IMR-90 (cell line): ENCODE results near the gene CD44. TPM values are rescaled to one million over a fixed set of nuclear protein-coding genes. Genes with fewer than 3 reads are reported as not detected.
A peak's percentile ranks its signal among the peaks of the same experiment; 100 is the strongest.

Experiments
- ATAC-seq: fragments of 200-7000 bp; cut with Tn5 transposase; 2 replicates; pipeline ENCODE4 v1.9.1; 2020; ENCODE audit warnings: low read depth, mild to moderate bottlenecking, moderate library complexity
- BruUV-seq: library from RNA; stranded (reverse); fragments of 400-500 nt; replicated peaks from 2 replicates; lab custom pipeline; 2021; lab: Mats Ljungman, UMichigan
- CTCF ChIA-PET: fragments of 300-600 bp; formaldehyde crosslinking; extraction: SDS; loops from one replicate; lab custom pipeline; 2021; ENCODE audit warnings: antibody characterized with exemption; lab: Yijun Ruan, JAX
- POLR2A ChIA-PET: fragments of 300-600 bp; sonication (Branson Sonifier 250); formaldehyde crosslinking; loops from one replicate; lab custom pipeline; 2022; ENCODE audit warnings: antibody characterized with exemption; ENCODE audit not compliant: unreplicated experiment; lab: Charles Lee
- DNase-seq: peaks from one replicate; pipeline ENCODE4 v3.0.0; 2013
- H2AFZ ChIP-seq: replicated peaks from 2 replicates; pipeline ENCODE3; 2013; ENCODE audit warnings: low read length, mild to moderate bottlenecking; ENCODE audit not compliant: poor library complexity
- H2AK5ac ChIP-seq: 2 replicates; pipeline ENCODE4 v1.6.1; 2013; ENCODE audit warnings: low read depth, low read length, inconsistent platforms
- H2AK9ac ChIP-seq: replicated peaks from 2 replicates; pipeline ENCODE3; 2013; ENCODE audit warnings: mild to moderate bottlenecking, low read depth, low read length, moderate library complexity; ENCODE audit not compliant: poor library complexity
- H2BK120ac ChIP-seq: 2 replicates; pipeline ENCODE4 v1.6.1; 2013; ENCODE audit warnings: low read depth, low read length, inconsistent platforms
- H2BK15ac ChIP-seq: 3 replicates; pipeline ENCODE4 v1.6.1; 2013; ENCODE audit warnings: low read depth, low read length, inconsistent platforms
- H2BK20ac ChIP-seq: 2 replicates; pipeline ENCODE4 v1.6.1; 2013; ENCODE audit warnings: low read depth, mild to moderate bottlenecking, inconsistent platforms, low read length, moderate library complexity
- H2BK5ac ChIP-seq: 2 replicates; pipeline ENCODE4 v1.6.1; 2013; ENCODE audit warnings: mild to moderate bottlenecking, low read depth, low read length, inconsistent platforms; ENCODE audit not compliant: poor library complexity, severe bottlenecking
- H3K14ac ChIP-seq: replicated peaks from 2 replicates; pipeline ENCODE4 v1.6.1; 2013; ENCODE audit warnings: low read depth, low read length, inconsistent platforms
- H3K18ac ChIP-seq: 2 replicates; pipeline ENCODE4 v1.6.1; 2013; ENCODE audit warnings: low read depth, low read length, control low read depth
- H3K23ac ChIP-seq: 2 replicates; pipeline ENCODE4 v1.6.1; 2013; ENCODE audit warnings: low read depth, low read length, inconsistent platforms
- H3K27ac ChIP-seq: 2 replicates; pipeline ENCODE4 v1.5.1; 2013; ENCODE audit warnings: mild to moderate bottlenecking, control low read depth, low read length; ENCODE audit not compliant: insufficient read depth
- H3K27me3 ChIP-seq: 2 replicates; pipeline ENCODE4 v1.6.1; 2013; ENCODE audit warnings: low read length; ENCODE audit not compliant: control insufficient read depth, insufficient read depth
- H3K36me3 ChIP-seq: 2 replicates; pipeline ENCODE4 v1.6.1; 2013; ENCODE audit warnings: low read length, mixed read lengths; ENCODE audit not compliant: control insufficient read depth, insufficient read depth
- H3K4ac ChIP-seq: 2 replicates; pipeline ENCODE4 v1.6.1; 2013; ENCODE audit warnings: low read depth, low read length, inconsistent platforms
- H3K4me1 ChIP-seq: 2 replicates; pipeline ENCODE4 v1.6.1; 2013; ENCODE audit warnings: low read length, mixed read lengths; ENCODE audit not compliant: control insufficient read depth, insufficient read depth
- H3K4me2 ChIP-seq: 2 replicates; pipeline ENCODE4 v1.6.1; 2013; ENCODE audit warnings: low read depth, mild to moderate bottlenecking, control low read depth, low read length, moderate library complexity
- H3K4me3 ChIP-seq: 2 replicates; pipeline ENCODE4 v1.5.1; 2013; ENCODE audit warnings: low read depth, mild to moderate bottlenecking, control low read depth, low read length, moderate library complexity; ENCODE audit not compliant: insufficient read depth
- H3K56ac ChIP-seq: 2 replicates; pipeline ENCODE4 v1.6.1; 2013; ENCODE audit warnings: low read length, inconsistent platforms; ENCODE audit not compliant: insufficient read depth; ENCODE audit errors: extremely low read depth
- H3K79me1 ChIP-seq, 2 experiments: 2 replicates each; pipeline ENCODE4 v1.6.1; 2013; ENCODE audit warnings: low read length in 2 of 2, inconsistent platforms in 1 of 2, low read depth in 1 of 2
- H3K9ac ChIP-seq: 2 replicates; pipeline ENCODE4 v1.6.1; 2013; ENCODE audit warnings: low read depth, low read length, control low read depth
- H3K9me1 ChIP-seq: 2 replicates; pipeline ENCODE4 v1.6.1; 2013; ENCODE audit warnings: low read length, inconsistent platforms; ENCODE audit not compliant: insufficient read depth
- H3K9me3 ChIP-seq: 2 replicates; pipeline ENCODE4 v1.6.1; 2013; ENCODE audit warnings: low read length; ENCODE audit not compliant: control insufficient read depth, insufficient read depth
- H4K20me1 ChIP-seq: 2 replicates; pipeline ENCODE4 v1.6.1; 2013; ENCODE audit warnings: low read length, inconsistent platforms; ENCODE audit not compliant: insufficient read depth
- H4K5ac ChIP-seq: 2 replicates; pipeline ENCODE4 v1.6.1; 2013; ENCODE audit warnings: mild to moderate bottlenecking, low read depth, low read length, control low read depth
- H4K8ac ChIP-seq, 2 experiments: 2 replicates each; pipeline ENCODE4 v1.6.1; 2013; ENCODE audit warnings: low read depth in 2 of 2, low read length in 2 of 2, control low read depth in 1 of 2, inconsistent platforms in 1 of 2
- H4K91ac ChIP-seq: 2 replicates; pipeline ENCODE4 v1.6.1; 2013; ENCODE audit warnings: low read depth, low read length, inconsistent platforms; ENCODE audit not compliant: insufficient read depth
- CEBPB ChIP-seq: IDR thresholded peaks from 2 replicates; pipeline ENCODE4 v1.6.1; 2012; ENCODE audit warnings: low read depth, low read length, improper control_type of control experiment
- ELK1 ChIP-seq: fragments of 150-350 bp; IDR thresholded peaks from 2 replicates; pipeline ENCODE4 v1.6.1; 2016; ENCODE audit warnings: low read depth, mild to moderate bottlenecking, low read length, moderate library complexity, borderline replicate concordance
- FOS ChIP-seq: fragments of 150-350 bp; IDR thresholded peaks from 2 replicates; pipeline ENCODE4 v1.6.1; 2016; ENCODE audit warnings: low read depth, low read length
- MXI1 ChIP-seq: IDR thresholded peaks from 2 replicates; pipeline ENCODE4 v1.6.1; 2012; ENCODE audit warnings: low read depth, mild to moderate bottlenecking, low read length, moderate library complexity, borderline replicate concordance
- NFE2L2 ChIP-seq: fragments of 150-350 bp; IDR thresholded peaks from 2 replicates; pipeline ENCODE4 v1.6.1; 2016; ENCODE audit warnings: low read depth, mild to moderate bottlenecking, low read length
- RCOR1 ChIP-seq: IDR thresholded peaks from 2 replicates; pipeline ENCODE4 v1.6.1; 2012; ENCODE audit warnings: mild to moderate bottlenecking, low read length, improper control_type of control experiment; ENCODE audit not compliant: insufficient replicate concordance
- SMC3 ChIP-seq: fragments of 150-350 bp; IDR thresholded peaks from 2 replicates; pipeline ENCODE4 v1.6.1; 2016; ENCODE audit warnings: low read depth, mild to moderate bottlenecking, antibody characterized with exemption, low read length, moderate library complexity
- WGBS, 2 experiments: methylation state at CpG; one replicate each; pipeline versions ENCODE4 v1.1.5 to v1.1.7; 2013; ENCODE audit warnings: missing lambda C conversion rate in 2 of 2; ENCODE audit not compliant: insufficient read length in 1 of 2; ENCODE audit errors: extremely low coverage in 2 of 2; 5-methylcytosine and 5-hydroxymethylcytosine counted together
- dilution Hi-C: fragments of 300-500 bp; cut with HindIII; formaldehyde crosslinking; loops from one replicate; pipeline ENCODE4 v1.14.3; 2018; ENCODE audit warnings: low sequenced_read_pairs; ENCODE audit not compliant: unreplicated experiment
- in situ Hi-C: fragments of 300-500 bp; cut with MboI; formaldehyde crosslinking; loops from 3 replicates; pipeline ENCODE4 v1.14.3; 2019; ENCODE audit warnings: low sequenced_read_pairs, inconsistent platforms, mixed read lengths
- intact Hi-C: fragments of 100-400 bp; cut with micrococcal nuclease; formaldehyde crosslinking; loops from 2 replicates; pipeline ENCODE4 v1.10.0; 2022
- polyA plus RNA-seq, 3 experiments: library from polyadenylated mRNA; depleted of rRNA; stranded (reverse); fragments of >200 nt; gene quantifications; 2 replicates each; pipeline ENCODE4 v1.2.3, GENCODE V29; 2012; ENCODE audit warnings: low replicate concordance in 1 of 3
- total RNA-seq: library from RNA; depleted of rRNA; stranded (reverse); fragments of >200 nt; gene quantifications from 2 replicates; pipeline ENCODE4 v1.2.3, GENCODE V29; 2012
- TF ChIP-seq, protein P1 (sequence below): conservative IDR thresholded peaks from 2 replicates; pipeline ENCODE4 v1.5.1; 2012; ENCODE audit warnings: mild to moderate bottlenecking, low read depth, low read length, improper control_type of control experiment

Gene CD44
- total and polyA plus RNA-seq, 2 of the 4 experiments (the other 2 are of a cell fraction), result 357 to 947 TPM

GRCh38 chr11:35151683-35152280 lies 12.8 kb downstream of the CD44 start:
- H4K8ac ChIP-seq, result no peak overlapping the region
- POLR2A ChIA-PET, result interaction anchor here (1.1 kb wide), 1 partner anchor 12 kb away, joined by 3 read pairs; no protein-coding TSS in a partner anchor
- no peak overlapping the region for H2AFZ ChIP-seq
- no TSS peak for BruUV-seq
- H3K9me3 ChIP-seq, result peaks cover 4% of the 10 kb centered on the region; the same call in 1 of the 2 replicates
- intact Hi-C loops, result loop anchor here (10.0 kb wide), 1 partner anchor 153 kb away; no protein-coding TSS in a partner anchor
- TF ChIP-seq MXI1 (no peak), RCOR1 (no peak), SMC3 (no peak), FOS (no peak), NFE2L2 (no peak), CEBPB (no peak), ELK1 (no peak)
- TF ChIP-seq, protein P1, sequence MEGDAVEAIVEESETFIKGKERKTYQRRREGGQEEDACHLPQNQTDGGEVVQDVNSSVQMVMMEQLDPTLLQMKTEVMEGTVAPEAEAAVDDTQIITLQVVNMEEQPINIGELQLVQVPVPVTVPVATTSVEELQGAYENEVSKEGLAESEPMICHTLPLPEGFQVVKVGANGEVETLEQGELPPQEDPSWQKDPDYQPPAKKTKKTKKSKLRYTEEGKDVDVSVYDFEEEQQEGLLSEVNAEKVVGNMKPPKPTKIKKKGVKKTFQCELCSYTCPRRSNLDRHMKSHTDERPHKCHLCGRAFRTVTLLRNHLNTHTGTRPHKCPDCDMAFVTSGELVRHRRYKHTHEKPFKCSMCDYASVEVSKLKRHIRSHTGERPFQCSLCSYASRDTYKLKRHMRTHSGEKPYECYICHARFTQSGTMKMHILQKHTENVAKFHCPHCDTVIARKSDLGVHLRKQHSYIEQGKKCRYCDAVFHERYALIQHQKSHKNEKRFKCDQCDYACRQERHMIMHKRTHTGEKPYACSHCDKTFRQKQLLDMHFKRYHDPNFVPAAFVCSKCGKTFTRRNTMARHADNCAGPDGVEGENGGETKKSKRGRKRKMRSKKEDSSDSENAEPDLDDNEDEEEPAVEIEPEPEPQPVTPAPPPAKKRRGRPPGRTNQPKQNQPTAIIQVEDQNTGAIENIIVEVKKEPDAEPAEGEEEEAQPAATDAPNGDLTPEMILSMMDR, result no peak
- CTCF ChIA-PET, result no interaction called here
- peak overlapping the region; percentile 48; the same call in 1 of the 2 replicates for H3K18ac ChIP-seq
- peak overlapping the region; percentile 37; the same call in 1 of the 2 replicates for H3K14ac ChIP-seq
- no peak overlapping the region for H2AK9ac ChIP-seq
- H3K79me1 ChIP-seq, result peaks cover 0 to 80% of the 10 kb centered on the region in 2 experiments; a peak in 2 of 4 replicates
- in situ Hi-C loops, result loop anchor here (25.0 kb wide), 1 partner anchor 564 kb away; no protein-coding TSS in a partner anchor
- peak; percentile 21 for ATAC-seq
- peaks cover 100% of the 10 kb centered on the region for H4K20me1 ChIP-seq
- H3K27ac ChIP-seq, result peak overlapping the region; percentile 5; the same call in 1 of the 2 replicates
- H3K36me3 ChIP-seq, result peaks cover 45% of the 10 kb centered on the region
- peak overlapping the region; percentile 15 for H2BK5ac ChIP-seq
- no peak overlapping the region for H3K56ac ChIP-seq
- H2AK5ac ChIP-seq, result no peak overlapping the region
- H3K4ac ChIP-seq, result no peak overlapping the region
- peak overlapping the region; percentile 3; the same call in 1 of the 2 replicates for H4K5ac ChIP-seq
- H3K9ac ChIP-seq, result no peak overlapping the region
- H4K91ac ChIP-seq, result no peak overlapping the region
- WGBS, 2 experiments, result no CpG with 5 or more reads among the region's 3 CpGs
- no peaks in the 10 kb centered on the region for H3K27me3 ChIP-seq
- peaks cover 29% of the 10 kb centered on the region for H3K4me1 ChIP-seq
- no peak overlapping the region for H2BK120ac ChIP-seq
- no peak overlapping the region for H2BK15ac ChIP-seq
- no peak for DNase-seq
- no peak overlapping the region for H2BK20ac ChIP-seq
- H3K4me3 ChIP-seq, result no peak overlapping the region
- dilution Hi-C loops, result no loop called here
- peaks cover 59% of the 10 kb centered on the region for H3K9me1 ChIP-seq
- H3K23ac ChIP-seq, result no peak overlapping the region
- H3K4me2 ChIP-seq, result no peak overlapping the region
